ENCODE results near the gene TRAF1. TPM values are rescaled to one million over a fixed set of nuclear protein-coding genes. Genes with fewer than 3 reads are reported as not detected.
A peak's percentile ranks its signal among the peaks of the same experiment; 100 is the strongest.

Gene TRAF1
- total and polyA plus RNA-seq, 10 of the 15 experiments (the other 5 are each of a cell fraction or from before 2014, with no cell fraction given), result 13.8 to 163 (median 128) TPM

DNA sequence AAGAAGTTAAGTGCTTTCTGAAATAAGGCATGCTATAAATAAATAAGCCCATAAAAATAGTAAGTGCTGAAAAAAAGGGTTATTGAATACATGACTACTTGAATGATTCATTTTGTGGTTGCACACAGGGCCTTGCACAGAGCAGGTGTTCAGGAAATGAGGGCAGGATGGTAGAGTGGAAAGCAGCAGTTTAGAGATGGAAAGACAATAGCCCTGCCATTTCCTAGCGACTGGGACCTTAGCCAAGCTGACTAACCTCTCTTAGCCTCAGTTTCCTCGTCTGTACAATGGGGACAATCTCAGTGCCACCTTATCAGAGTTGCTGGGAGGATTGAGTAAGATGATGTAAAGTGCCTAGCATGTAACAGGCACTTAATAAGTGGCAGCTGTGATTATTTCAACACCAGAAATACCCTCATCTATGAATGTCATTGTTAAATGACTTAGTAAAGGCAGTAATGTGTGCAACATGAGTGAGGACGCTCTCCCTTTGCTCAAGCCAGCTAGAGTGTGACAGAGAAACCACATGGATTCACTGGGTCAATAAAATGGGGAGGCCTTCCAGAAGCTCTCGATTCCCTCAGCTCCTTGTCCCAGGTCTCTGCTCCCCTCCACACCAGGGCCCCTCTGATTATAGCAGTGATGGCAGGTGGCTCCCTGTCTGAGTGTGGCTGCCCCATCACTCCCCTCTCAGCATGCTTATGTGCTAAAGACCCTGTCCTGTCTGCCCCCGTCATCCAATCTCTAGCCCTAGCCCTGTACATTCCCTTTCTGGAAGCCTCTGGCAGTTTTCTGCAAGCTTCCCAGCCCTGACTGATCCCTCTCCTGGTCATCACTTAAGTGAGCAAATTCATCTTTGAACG is 33.6 kb downstream of the TRAF1 start (continued):
- peak; percentile 74 for TF ChIP-seq NR2F1 (conservative IDR thresholded peaks at IDR 0.05)
- TF ChIP-seq IKZF1 (conservative IDR thresholded peaks at IDR 0.05), result peak; percentile 91
- no peak for TF ChIP-seq RFX5 (IDR thresholded peaks at IDR 0.05; ENCODE audit: low read depth, low read length)
- peak; percentile 80; the same call in 1 of the 2 replicates for TF ChIP-seq PAX5 (IDR thresholded peaks at IDR 0.05; ENCODE audit: borderline replicate concordance, low read depth, low read length)
- TF ChIP-seq ZBED1 (IDR thresholded peaks at IDR 0.05; ENCODE audit: borderline replicate concordance), result peak; percentile 94
- TF ChIP-seq, protein P1, sequence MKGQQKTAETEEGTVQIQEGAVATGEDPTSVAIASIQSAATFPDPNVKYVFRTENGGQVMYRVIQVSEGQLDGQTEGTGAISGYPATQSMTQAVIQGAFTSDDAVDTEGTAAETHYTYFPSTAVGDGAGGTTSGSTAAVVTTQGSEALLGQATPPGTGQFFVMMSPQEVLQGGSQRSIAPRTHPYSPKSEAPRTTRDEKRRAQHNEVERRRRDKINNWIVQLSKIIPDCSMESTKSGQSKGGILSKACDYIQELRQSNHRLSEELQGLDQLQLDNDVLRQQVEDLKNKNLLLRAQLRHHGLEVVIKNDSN (IDR thresholded peaks at IDR 0.05; ENCODE audit: borderline replicate concordance, extremely low read length, insufficient read depth, low read depth, low read length), result peak; percentile 9
- no peak for TF ChIP-seq SUPT20H (IDR thresholded peaks at IDR 0.05; ENCODE audit: borderline replicate concordance, control insufficient read depth, low read depth, low read length)
- peak; percentile 99 for TF ChIP-seq TCF3 (IDR thresholded peaks at IDR 0.05; ENCODE audit: borderline replicate concordance, insufficient read depth, low read depth, low read length)
- TF ChIP-seq POU2F2 (IDR thresholded peaks at IDR 0.05; ENCODE audit: borderline replicate concordance, low read depth, low read length), result peak; percentile 85
- TF ChIP-seq, protein P2, sequence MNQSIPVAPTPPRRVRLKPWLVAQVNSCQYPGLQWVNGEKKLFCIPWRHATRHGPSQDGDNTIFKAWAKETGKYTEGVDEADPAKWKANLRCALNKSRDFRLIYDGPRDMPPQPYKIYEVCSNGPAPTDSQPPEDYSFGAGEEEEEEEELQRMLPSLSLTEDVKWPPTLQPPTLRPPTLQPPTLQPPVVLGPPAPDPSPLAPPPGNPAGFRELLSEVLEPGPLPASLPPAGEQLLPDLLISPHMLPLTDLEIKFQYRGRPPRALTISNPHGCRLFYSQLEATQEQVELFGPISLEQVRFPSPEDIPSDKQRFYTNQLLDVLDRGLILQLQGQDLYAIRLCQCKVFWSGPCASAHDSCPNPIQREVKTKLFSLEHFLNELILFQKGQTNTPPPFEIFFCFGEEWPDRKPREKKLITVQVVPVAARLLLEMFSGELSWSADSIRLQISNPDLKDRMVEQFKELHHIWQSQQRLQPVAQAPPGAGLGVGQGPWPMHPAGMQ (IDR thresholded peaks at IDR 0.05; ENCODE audit: borderline replicate concordance), result no peak
- TF ChIP-seq, protein P3, sequence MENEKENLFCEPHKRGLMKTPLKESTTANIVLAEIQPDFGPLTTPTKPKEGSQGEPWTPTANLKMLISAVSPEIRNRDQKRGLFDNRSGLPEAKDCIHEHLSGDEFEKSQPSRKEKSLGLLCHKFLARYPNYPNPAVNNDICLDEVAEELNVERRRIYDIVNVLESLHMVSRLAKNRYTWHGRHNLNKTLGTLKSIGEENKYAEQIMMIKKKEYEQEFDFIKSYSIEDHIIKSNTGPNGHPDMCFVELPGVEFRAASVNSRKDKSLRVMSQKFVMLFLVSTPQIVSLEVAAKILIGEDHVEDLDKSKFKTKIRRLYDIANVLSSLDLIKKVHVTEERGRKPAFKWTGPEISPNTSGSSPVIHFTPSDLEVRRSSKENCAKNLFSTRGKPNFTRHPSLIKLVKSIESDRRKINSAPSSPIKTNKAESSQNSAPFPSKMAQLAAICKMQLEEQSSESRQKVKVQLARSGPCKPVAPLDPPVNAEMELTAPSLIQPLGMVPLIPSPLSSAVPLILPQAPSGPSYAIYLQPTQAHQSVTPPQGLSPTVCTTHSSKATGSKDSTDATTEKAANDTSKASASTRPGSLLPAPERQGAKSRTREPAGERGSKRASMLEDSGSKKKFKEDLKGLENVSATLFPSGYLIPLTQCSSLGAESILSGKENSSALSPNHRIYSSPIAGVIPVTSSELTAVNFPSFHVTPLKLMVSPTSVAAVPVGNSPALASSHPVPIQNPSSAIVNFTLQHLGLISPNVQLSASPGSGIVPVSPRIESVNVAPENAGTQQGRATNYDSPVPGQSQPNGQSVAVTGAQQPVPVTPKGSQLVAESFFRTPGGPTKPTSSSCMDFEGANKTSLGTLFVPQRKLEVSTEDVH (IDR thresholded peaks at IDR 0.05; ENCODE audit: low read depth, partially characterized antibody), result no peak
- 0 out of 2 replicates have a peak, but pooled peaks have one; percentile 19 for TF ChIP-seq ASH2L (IDR thresholded peaks at IDR 0.05; ENCODE audit: borderline replicate concordance, low read depth)
- TF ChIP-seq SMAD5 (IDR thresholded peaks at IDR 0.05; ENCODE audit: low read depth), result no peak
- TF ChIP-seq POLR2AphosphoS2 (IDR thresholded peaks at IDR 0.05; ENCODE audit: low read depth, low read length), result 0 out of 2 replicates have a peak, but pooled peaks have one; percentile 48
- peak; percentile 57; the same call in 1 of the 2 replicates for TF ChIP-seq JUND (IDR thresholded peaks at IDR 0.05; ENCODE audit: low read depth, low read length)
- TF ChIP-seq STAT1 (conservative IDR thresholded peaks at IDR 0.05), result no peak
- TF ChIP-seq, protein P4, sequence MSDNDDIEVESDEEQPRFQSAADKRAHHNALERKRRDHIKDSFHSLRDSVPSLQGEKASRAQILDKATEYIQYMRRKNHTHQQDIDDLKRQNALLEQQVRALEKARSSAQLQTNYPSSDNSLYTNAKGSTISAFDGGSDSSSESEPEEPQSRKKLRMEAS (IDR thresholded peaks at IDR 0.05; ENCODE audit: low read depth, low read length), result no peak
- TF ChIP-seq, protein P5, sequence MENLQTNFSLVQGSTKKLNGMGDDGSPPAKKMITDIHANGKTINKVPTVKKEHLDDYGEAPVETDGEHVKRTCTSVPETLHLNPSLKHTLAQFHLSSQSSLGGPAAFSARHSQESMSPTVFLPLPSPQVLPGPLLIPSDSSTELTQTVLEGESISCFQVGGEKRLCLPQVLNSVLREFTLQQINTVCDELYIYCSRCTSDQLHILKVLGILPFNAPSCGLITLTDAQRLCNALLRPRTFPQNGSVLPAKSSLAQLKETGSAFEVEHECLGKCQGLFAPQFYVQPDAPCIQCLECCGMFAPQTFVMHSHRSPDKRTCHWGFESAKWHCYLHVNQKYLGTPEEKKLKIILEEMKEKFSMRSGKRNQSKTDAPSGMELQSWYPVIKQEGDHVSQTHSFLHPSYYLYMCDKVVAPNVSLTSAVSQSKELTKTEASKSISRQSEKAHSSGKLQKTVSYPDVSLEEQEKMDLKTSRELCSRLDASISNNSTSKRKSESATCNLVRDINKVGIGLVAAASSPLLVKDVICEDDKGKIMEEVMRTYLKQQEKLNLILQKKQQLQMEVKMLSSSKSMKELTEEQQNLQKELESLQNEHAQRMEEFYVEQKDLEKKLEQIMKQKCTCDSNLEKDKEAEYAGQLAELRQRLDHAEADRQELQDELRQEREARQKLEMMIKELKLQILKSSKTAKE (IDR thresholded peaks at IDR 0.05; ENCODE audit: low read depth, poor library complexity, severe bottlenecking), result peak; percentile 78
- TF ChIP-seq STAT3 (IDR thresholded peaks at IDR 0.05; ENCODE audit: low read depth, low read length), result peak; percentile 94; the same call in 1 of the 2 replicates
- peak; percentile 76; the same call in 1 of the 2 replicates for TF ChIP-seq ATF7 (IDR thresholded peaks at IDR 0.05; ENCODE audit: low read depth)
- TF ChIP-seq SIN3A (IDR thresholded peaks at IDR 0.05; ENCODE audit: low read depth, low read length), result no peak
